ENCODE measurements around the gene SNAPC2.

SNAPC2 gene

GRCh38 chr19:7931221-7932061 lies 11.3 kb downstream of the SNAPC2 start:
- Histone ChIP-seq H2AFZ (ENCODE audit: low read length) (no peak overlapping the region), H3K4me3 (ENCODE audit: low read depth, low read length, poor library complexity, severe bottlenecking) (no peak overlapping the region), H3K9me2 (ENCODE audit: low read depth, low read length) (no peaks in the 10 kb centered on the region), H3K4me2 (ENCODE audit: low read length) (no peak overlapping the region), H3K36me3 (ENCODE audit: insufficient read depth, low read length) (peaks cover 66% of the 10 kb centered on the region), H3K79me2 (ENCODE audit: insufficient read depth, low read length) (no peaks in the 10 kb centered on the region), H3K9ac (ENCODE audit: low read length) (no peak overlapping the region), H4K20me1 (ENCODE audit: insufficient read depth, low read length) (no peaks in the 10 kb centered on the region), H3K4me1 (ENCODE audit: insufficient read depth, low read length, severe bottlenecking) (peaks cover 2% of the 10 kb centered on the region), H3K27me3 (ENCODE audit: insufficient read depth, low read length) (no peaks in the 10 kb centered on the region), H3K9me3 (ENCODE audit: low read length) (no peaks in the 10 kb centered on the region), H3F3A (ENCODE audit: insufficient read depth, low read length) (no peaks in the 10 kb centered on the region), H3K27ac (ENCODE audit: low read depth, low read length, poor library complexity, severe bottlenecking) (no peak overlapping the region)
- TF ChIP-seq EZH2 (IDR thresholded peaks at IDR 0.05; ENCODE audit: borderline replicate concordance, low read length) = no peak
- TF ChIP-seq CTCF (IDR thresholded peaks at IDR 0.05; ENCODE audit: low read length) = no peak

DNA sequence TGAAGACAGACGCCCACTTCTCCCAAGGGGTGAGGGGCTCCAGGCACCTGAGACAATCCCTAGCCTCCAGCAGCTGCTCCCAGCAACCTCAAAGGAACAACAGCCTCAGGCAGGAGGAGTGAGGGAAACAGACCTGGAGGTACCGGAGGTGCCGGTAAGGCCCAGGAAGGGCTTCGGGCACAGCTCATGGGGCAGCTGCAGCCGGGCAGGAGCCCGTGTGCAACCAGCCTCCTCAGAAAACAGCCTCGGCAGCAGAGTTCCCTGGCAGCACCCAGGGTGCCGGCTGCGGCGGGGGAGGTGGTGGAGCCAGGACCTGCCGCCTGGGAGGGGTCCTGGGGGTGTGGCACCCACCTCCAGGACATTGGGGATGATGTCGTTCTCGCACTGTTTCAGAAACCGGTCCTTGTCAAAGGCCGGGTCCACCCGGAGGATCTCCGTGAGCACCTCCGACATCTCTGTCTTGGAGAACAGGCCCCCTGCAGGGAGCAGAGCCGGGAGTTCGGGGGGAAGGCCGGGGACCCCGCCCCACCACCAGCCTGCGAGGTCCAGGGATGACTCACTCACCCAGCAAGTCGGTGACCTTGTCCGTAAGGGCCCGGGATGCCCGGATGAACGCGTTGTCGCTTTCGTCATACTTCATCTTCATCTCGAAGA lies 12.3 kb downstream of the SNAPC2 start:
- H3K79me2 ChIP-seq (ENCODE audit: insufficient read depth, low read length) = no peaks in the 10 kb centered on the region
- no peak overlapping the region for H3K27ac ChIP-seq (ENCODE audit: low read depth, low read length, poor library complexity, severe bottlenecking)
- H3K9me2 ChIP-seq (ENCODE audit: low read depth, low read length) = no peaks in the 10 kb centered on the region
- no peak overlapping the region for H3K4me3 ChIP-seq (ENCODE audit: low read depth, low read length, poor library complexity, severe bottlenecking)
- H3K9me3 ChIP-seq (ENCODE audit: low read length) = no peaks in the 10 kb centered on the region
- H4K20me1 ChIP-seq (ENCODE audit: insufficient read depth, low read length) = no peaks in the 10 kb centered on the region
- TF ChIP-seq CTCF (IDR thresholded peaks at IDR 0.05; ENCODE audit: low read length) (no peak), EZH2 (IDR thresholded peaks at IDR 0.05; ENCODE audit: borderline replicate concordance, low read length) (no peak)
- peaks cover 75% of the 10 kb centered on the region for H3K36me3 ChIP-seq (ENCODE audit: insufficient read depth, low read length)
- H3K4me1 ChIP-seq (ENCODE audit: insufficient read depth, low read length, severe bottlenecking) = no peaks in the 10 kb centered on the region
- no peak overlapping the region for H3K4me2 ChIP-seq (ENCODE audit: low read length)
- H2AFZ ChIP-seq (ENCODE audit: low read length) = no peak overlapping the region
- no peak overlapping the region for H3K9ac ChIP-seq (ENCODE audit: low read length)
- H3K27me3 ChIP-seq (ENCODE audit: insufficient read depth, low read length) = no peaks in the 10 kb centered on the region
- H3F3A ChIP-seq (ENCODE audit: insufficient read depth, low read length) = no peaks in the 10 kb centered on the region

- no peak for TF ChIP-seq CTCF (IDR thresholded peaks at IDR 0.05; ENCODE audit: low read length)
- no peak overlapping the region for H2AFZ ChIP-seq (ENCODE audit: low read length)
- H3K4me1 ChIP-seq (ENCODE audit: insufficient read depth, low read length, severe bottlenecking) = no peaks in the 10 kb centered on the region
- no peaks in the 10 kb centered on the region for H3K9me2 ChIP-seq (ENCODE audit: low read depth, low read length)
- H3K4me3 ChIP-seq (ENCODE audit: low read depth, low read length, poor library complexity, severe bottlenecking) = no peak overlapping the region
- H3K79me2 ChIP-seq (ENCODE audit: insufficient read depth, low read length) = no peaks in the 10 kb centered on the region
- H4K20me1 ChIP-seq (ENCODE audit: insufficient read depth, low read length) = no peaks in the 10 kb centered on the region
- no peak overlapping the region for H3K9ac ChIP-seq (ENCODE audit: low read length)
- H3F3A ChIP-seq (ENCODE audit: insufficient read depth, low read length) = no peaks in the 10 kb centered on the region
- no peak overlapping the region for H3K4me2 ChIP-seq (ENCODE audit: low read length)
- no peaks in the 10 kb centered on the region for H3K9me3 ChIP-seq (ENCODE audit: low read length)
- H3K36me3 ChIP-seq (ENCODE audit: insufficient read depth, low read length) = peaks cover 80% of the 10 kb centered on the region
- H3K27me3 ChIP-seq (ENCODE audit: insufficient read depth, low read length) = no peaks in the 10 kb centered on the region
- H3K27ac ChIP-seq (ENCODE audit: low read depth, low read length, poor library complexity, severe bottlenecking) = no peak overlapping the region
These were observed 12.8 kb downstream of the SNAPC2 start for GRCh38 chr19:7932930-7933300.
